22Rv1 (cell line): ENCODE data around the gene OR2J2.
"Not testable (repeated sequence)": the region's sequence is repeated elsewhere in the genome, so short reads cannot be mapped to it uniquely, and the experiment has no call there.

ENCODE experiments used
- CTCF ChIP-seq: fragments of 450-650 bp; IDR thresholded peaks from 2 replicates; pipeline ENCODE4 v1.5.1; 2017; ENCODE audit warnings: mild to moderate bottlenecking
- ZFX ChIP-seq: fragments of 450-650 bp; IDR thresholded peaks from 2 replicates; pipeline ENCODE4 v1.6.1; 2017; ENCODE audit warnings: antibody characterized with exemption, borderline replicate concordance

GRCh38 chr6:29217242-29217641 lies 46.5 kb downstream of the OR2J2 start:
- TF ChIP-seq ZFX, CTCF: not testable (repeated sequence)
